ENCODE results near the gene STAT5A. TPM values are rescaled to one million over a fixed set of nuclear protein-coding genes. Genes with fewer than 3 reads are reported as not detected.

The STAT5A gene
- total and polyA plus RNA-seq, 11 donors: 4.9 to 44.0 (median 15.6) TPM

- WGBS, 4 donors: 74 to 81% (median 76%) methylated on average over 6 of the region's 6 CpGs
- Histone ChIP-seq H3K4me3 (no peak overlapping the region), H3K4me1 (peaks cover 0 to 81% (median 26%) of the 10 kb centered on the region in 12 donors), H3K27ac (peak overlapping the region in 1 of 12 donors; percentile 42), H3K36me3 (no peaks in the 10 kb centered on the region), H3K27me3 (no peaks in the 10 kb centered on the region), H3K9me3 (no peaks in the 10 kb centered on the region)
- DNase-seq (no peak), ATAC-seq (no peak)
- TF ChIP-seq, protein P1, sequence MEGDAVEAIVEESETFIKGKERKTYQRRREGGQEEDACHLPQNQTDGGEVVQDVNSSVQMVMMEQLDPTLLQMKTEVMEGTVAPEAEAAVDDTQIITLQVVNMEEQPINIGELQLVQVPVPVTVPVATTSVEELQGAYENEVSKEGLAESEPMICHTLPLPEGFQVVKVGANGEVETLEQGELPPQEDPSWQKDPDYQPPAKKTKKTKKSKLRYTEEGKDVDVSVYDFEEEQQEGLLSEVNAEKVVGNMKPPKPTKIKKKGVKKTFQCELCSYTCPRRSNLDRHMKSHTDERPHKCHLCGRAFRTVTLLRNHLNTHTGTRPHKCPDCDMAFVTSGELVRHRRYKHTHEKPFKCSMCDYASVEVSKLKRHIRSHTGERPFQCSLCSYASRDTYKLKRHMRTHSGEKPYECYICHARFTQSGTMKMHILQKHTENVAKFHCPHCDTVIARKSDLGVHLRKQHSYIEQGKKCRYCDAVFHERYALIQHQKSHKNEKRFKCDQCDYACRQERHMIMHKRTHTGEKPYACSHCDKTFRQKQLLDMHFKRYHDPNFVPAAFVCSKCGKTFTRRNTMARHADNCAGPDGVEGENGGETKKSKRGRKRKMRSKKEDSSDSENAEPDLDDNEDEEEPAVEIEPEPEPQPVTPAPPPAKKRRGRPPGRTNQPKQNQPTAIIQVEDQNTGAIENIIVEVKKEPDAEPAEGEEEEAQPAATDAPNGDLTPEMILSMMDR (IDR thresholded peaks at IDR 0.05): no peak
- no peak for TF ChIP-seq POLR2A (IDR thresholded peaks at IDR 0.05)
- intact Hi-C loops (cut with DNase I): loop anchor here in 4 of 10 donors (5.0 to 10.0 kb wide), 4 partner anchors 38 to 86 kb away; partner anchors contain the start of genes HCRT (in 1 of the 4) and KCNH4 (in 1 of the 4)
Observed at GRCh38 chr17:42270596-42270995, 17.7 kb upstream of the STAT5A start.

DNA sequence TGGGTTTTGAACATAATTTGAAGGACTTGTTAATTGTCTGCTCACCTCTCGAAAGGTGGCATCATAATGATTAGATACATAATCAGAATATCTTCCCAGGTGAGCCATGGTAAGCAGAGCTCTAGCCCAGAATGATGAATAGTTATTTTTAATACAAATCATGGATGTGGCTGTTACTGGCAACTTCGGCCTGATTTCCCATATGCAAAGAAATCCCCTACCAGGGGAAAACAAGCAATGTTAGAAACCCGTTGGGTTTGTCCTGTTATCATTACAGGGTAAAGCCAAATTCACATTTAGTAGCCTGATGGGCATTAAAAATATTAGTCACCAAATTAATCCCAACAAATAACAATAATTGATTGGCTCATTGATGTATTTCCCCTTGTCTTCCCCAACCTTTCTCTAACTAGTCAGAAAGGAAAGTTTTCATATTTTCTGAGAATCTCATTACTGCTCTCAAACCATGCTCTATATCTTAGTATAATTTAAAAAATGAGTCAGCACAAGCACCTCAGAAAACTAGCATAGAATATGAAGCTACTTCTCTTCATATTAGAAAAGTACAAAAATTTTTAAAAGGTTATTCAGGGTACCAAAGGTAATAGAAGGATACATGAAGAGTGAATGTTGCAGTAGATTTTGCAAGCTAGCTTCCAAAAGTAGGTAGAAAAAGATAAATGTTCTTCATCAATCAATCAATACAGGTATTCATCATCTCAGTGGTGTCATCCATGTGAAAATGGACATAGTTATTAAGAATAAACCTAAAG is 17.1 kb upstream of the STAT5A start:
- Histone ChIP-seq H3K27me3 (no peaks in the 10 kb centered on the region), H3K4me3 (no peak overlapping the region), H3K4me1 (peaks cover 0 to 81% (median 26%) of the 10 kb centered on the region in 12 donors), H3K27ac (peak overlapping the region in 2 of 12 donors; percentile 42 to 94), H3K36me3 (no peaks in the 10 kb centered on the region), H3K9me3 (no peaks in the 10 kb centered on the region)
- no peak for TF ChIP-seq POLR2A (IDR thresholded peaks at IDR 0.05)
- TF ChIP-seq, protein P1 (IDR thresholded peaks at IDR 0.05): no peak
- DNase-seq (no peak), ATAC-seq (no peak)
- intact Hi-C loops (cut with DNase I): loop anchor here in 4 of 10 donors (5.0 to 10.0 kb wide), 4 partner anchors 39 to 86 kb away; partner anchors contain the start of genes HCRT (in 1 of the 4) and KCNH4 (in 1 of the 4)
- WGBS, 4 donors: 85 to 94% (median 92%) methylated on average over 3 of the region's 3 CpGs

GRCh38 chr17:42271779-42272035 is 16.6 kb upstream of the STAT5A start:
- no peak for TF ChIP-seq POLR2A (IDR thresholded peaks at IDR 0.05)
- TF ChIP-seq, protein P1 (IDR thresholded peaks at IDR 0.05): no peak
- Histone ChIP-seq H3K4me1 (peaks cover 0 to 79% (median 27%) of the 10 kb centered on the region in 12 donors), H3K27ac (peak overlapping the region in 2 of 12 donors; percentile 40 to 94)

GRCh38 chr17:42272162-42272907 is 16.0 kb upstream of the STAT5A start:
- peak overlapping the region in 2 of 12 donors; percentile 40 to 94 for H3K27ac ChIP-seq
- TF ChIP-seq POLR2A (IDR thresholded peaks at IDR 0.05): no peak
- TF ChIP-seq, protein P1 (IDR thresholded peaks at IDR 0.05): no peak
- H3K36me3 ChIP-seq: no peaks in the 10 kb centered on the region
- H3K9me3 ChIP-seq: no peaks in the 10 kb centered on the region
- ATAC-seq (no peak), DNase-seq (no peak)
- intact Hi-C loops (cut with DNase I): loop anchor here in 4 of 10 donors (5.0 to 10.0 kb wide), 4 partner anchors 40 to 88 kb away; partner anchors contain the start of genes HCRT (in 1 of the 4) and KCNH4 (in 1 of the 4)
- H3K4me1 ChIP-seq: peaks cover 0 to 79% (median 30%) of the 10 kb centered on the region in 12 donors
- WGBS, 4 donors: 70 to 75% (median 74%) methylated on average over 7 of the region's 7 CpGs
- no peaks in the 10 kb centered on the region for H3K27me3 ChIP-seq
- peak overlapping the region in 1 of 12 donors; percentile 9 for H3K4me3 ChIP-seq

More at GRCh38 chr17:42271779-42272035, 16.6 kb upstream of the STAT5A start:
- H3K9me3 ChIP-seq: no peaks in the 10 kb centered on the region
- intact Hi-C loops (cut with DNase I): loop anchor here in 4 of 10 donors (5.0 to 10.0 kb wide), 4 partner anchors 39 to 87 kb away; partner anchors contain the start of genes HCRT (in 1 of the 4) and KCNH4 (in 1 of the 4)
- DNase-seq: no peak
- no peaks in the 10 kb centered on the region for H3K36me3 ChIP-seq
- H3K27me3 ChIP-seq: no peaks in the 10 kb centered on the region
- no peak for ATAC-seq
- no peak overlapping the region for H3K4me3 ChIP-seq

Data from heart left ventricle (tissue), 16 donors.